Neural progenitor cell (in vitro differentiated cells): ENCODE data around the gene ITIH5.

Experiments used
- EZH2phosphoT487 ChIP-seq: fragments of 200-600 bp; sonication (generic); IDR thresholded peaks from 2 replicates; pipeline ENCODE4 v1.6.1; 2017; ENCODE audit warnings: antibody characterized with exemption
- TF ChIP-seq, protein P1 (sequence below): fragments of 200-600 bp; sonication (generic); IDR thresholded peaks from 2 replicates; pipeline ENCODE4 v1.5.1; 2017; ENCODE audit warnings: antibody characterized with exemption, mild to moderate bottlenecking

DNA sequence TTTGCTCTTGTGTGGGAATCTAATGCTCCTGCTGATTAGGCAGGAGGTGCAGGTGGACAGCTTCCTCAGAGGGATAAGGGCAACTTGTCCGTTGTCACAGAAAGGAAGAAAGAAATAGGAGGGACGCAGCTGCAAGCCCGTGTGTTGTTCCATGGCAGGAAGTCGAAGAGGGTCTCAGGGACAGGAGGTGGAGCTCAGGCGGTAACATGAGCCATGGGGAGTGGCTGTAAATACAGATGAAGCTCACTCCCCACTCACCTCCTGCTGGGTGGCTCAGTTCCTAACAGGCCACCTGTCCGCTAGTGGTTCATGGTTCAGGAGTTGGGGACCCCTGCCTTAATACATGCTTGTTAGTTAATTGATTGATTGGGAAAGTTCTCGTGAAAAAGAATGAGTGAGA, 154.3 kb downstream of the ITIH5 start:
- TF ChIP-seq, protein P1, sequence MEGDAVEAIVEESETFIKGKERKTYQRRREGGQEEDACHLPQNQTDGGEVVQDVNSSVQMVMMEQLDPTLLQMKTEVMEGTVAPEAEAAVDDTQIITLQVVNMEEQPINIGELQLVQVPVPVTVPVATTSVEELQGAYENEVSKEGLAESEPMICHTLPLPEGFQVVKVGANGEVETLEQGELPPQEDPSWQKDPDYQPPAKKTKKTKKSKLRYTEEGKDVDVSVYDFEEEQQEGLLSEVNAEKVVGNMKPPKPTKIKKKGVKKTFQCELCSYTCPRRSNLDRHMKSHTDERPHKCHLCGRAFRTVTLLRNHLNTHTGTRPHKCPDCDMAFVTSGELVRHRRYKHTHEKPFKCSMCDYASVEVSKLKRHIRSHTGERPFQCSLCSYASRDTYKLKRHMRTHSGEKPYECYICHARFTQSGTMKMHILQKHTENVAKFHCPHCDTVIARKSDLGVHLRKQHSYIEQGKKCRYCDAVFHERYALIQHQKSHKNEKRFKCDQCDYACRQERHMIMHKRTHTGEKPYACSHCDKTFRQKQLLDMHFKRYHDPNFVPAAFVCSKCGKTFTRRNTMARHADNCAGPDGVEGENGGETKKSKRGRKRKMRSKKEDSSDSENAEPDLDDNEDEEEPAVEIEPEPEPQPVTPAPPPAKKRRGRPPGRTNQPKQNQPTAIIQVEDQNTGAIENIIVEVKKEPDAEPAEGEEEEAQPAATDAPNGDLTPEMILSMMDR: no peak
- TF ChIP-seq EZH2phosphoT487: no peak
